Measurements from ENCODE around the gene MRPL51.

Gene MRPL51

DNA sequence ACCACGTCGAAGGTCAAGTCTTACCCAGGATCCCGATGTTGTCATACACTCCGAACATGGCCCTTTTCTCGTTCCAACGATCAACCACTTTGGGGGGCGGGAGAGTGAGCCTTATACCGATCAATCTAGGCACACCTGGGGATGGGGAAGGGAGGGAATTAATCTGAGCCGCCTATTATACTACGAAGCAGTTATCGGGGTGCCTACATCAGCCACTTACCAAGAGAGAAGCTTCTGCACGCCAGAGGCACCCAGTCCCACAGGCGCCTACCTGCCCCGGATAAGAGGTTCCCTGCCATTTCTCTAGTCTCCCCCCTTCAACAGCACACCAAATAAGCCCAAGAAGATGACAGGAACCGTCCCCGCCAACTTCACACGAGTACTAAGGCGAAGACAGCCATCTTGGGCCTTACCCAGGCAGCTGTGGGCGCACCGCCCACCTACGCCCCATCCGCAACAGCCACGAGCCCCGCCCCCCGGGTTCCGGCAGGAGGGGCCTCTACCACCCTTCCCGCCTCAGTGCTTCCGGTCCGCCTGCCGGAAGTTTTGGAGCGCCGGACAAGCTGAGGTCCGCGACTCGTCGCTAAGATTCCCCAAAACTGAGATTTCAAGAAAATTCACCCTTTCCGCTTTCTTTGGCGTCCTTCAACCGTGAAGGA, at the start of gene MRPL51:
Gene MRPL51, minus strand, starts transcription at position 425 of the 659 bp plus-strand sequence. Its CDS starts 126 bp downstream, at position 299.
- peak; percentile 100 for DNase-seq

DNA sequence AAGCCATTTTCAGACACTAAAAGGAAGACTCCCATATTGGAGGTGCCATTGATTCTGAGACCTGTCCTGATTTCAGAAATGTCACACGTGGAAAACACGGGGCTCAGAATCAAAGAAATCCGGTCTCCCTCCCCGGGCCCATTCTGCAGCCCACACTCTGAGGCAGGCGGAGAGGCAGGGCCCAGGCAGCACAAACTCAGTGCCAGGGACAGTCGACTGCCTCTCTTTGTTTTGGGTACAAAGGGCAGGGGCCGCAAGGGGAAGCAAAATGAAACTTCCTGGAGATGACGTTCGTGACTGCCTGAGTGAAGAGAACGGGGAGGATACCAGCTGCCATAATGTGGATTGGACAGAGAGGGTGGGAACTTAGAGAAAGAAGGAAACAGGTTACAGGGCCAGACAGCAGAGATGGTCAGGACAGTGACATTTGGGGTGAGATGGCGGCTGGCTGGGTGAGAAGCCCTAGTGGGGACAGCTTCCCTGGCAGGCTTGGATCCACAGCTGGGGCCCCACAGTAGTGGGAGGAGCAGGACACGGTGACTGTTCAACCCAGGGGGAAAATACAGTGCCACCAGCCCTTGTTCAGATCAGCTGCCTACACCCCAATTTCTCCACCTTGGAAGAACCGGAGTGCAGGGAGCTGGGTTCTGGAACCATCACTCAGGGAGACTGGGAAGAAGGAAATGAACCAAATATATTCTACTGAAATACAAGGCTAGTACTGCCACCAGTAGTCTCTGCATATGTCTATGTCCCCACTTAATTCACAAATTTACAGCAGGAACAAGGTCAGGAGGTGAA, 49.3 kb upstream of the MRPL51 start:
- DNase-seq = no peak

DNA sequence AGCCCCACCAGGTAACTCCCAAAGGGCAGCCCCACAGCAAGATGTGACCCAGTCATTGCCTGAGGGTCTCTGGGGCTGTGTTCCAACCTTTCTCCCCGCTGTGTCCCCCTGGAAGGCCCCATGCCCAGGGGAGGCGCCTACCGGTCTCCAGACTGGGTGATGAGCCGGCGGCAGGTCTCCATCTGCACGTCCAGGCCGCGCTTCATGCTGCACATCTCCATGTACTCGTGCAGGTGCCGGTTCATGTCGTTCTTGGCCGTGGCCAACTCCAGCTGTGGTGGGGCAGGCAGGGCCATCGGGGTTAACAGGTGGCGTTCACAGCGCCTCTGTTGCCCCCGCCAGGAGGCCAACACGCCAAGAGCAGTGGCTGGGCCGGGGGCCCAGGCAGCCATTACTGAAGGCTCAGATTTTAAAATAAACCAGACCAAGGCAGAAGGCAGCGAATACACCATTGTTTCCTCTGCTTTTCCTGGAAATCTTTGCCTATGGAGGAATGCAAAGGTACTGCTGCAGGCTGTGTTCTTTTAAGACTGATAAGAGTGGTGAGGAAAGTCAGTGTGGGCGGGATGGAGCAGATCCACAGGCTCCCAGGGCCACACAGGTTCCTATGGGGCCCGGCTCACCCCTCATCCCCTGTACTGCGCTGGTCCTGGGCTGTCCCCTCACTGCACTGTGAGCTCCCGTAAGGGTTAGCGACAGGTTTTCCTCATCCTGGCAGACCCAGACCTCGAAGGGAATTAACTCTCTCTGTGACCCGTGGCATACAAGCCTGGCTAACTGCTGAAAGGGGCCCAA, 48.5 kb upstream of the MRPL51 start:
- no peak for DNase-seq

DNA sequence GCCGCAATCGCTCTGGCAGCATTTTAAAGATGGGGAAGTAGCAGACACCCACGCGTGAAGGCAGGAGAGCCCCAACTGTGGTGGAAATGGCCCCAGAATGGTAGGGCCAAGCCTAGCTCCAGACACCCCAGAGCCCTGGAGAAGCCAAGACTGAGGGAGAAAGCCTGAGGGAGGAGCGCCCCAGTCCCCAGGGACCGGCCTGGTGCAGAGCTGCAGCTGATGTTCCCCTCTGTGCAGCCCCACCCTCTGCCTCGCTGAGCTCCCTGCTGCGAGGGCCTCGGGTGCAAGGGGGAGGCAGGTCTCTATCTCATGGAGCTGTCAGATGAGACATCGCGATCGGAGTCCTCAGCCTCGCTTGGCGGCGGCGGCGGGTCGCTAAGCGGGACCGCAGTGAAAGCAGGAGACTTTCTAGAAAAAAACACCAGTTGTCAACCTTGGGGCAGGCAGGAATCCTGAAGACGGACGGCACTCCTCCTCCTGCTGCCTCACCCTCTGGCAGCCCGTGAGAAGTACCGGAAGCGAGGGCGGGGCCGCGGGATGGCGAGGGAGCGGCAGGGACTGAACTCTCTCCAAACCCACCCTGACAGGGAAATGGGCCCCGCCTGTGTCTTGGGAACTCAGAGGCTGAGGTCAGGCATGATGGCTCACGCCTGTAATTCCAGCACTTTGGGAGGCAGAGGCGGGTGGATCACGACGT, 47.3 kb upstream of the MRPL51 start:
- peak; percentile 99 for DNase-seq

DNA sequence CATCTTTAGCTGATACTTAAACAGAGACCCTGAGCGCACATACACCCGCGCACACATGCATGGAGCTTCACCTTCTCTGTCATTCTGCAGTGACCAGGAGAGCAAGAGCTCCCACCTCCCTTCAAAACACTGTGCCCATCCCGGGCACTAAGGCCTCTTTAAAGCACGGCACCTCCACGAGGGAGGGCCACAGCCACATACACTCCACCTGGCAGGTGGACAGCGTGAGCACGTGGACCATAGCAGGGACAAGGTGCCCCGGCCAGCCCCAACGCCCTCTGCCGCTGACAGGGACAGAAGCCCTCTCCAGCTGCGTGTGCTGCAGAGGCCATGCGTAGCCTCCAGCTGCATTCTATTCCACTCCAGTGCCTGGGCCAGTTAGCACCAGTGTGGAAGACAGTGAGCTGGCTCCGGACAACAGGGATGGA, 46.7 kb upstream of the MRPL51 start:
- no peak for DNase-seq

DNA sequence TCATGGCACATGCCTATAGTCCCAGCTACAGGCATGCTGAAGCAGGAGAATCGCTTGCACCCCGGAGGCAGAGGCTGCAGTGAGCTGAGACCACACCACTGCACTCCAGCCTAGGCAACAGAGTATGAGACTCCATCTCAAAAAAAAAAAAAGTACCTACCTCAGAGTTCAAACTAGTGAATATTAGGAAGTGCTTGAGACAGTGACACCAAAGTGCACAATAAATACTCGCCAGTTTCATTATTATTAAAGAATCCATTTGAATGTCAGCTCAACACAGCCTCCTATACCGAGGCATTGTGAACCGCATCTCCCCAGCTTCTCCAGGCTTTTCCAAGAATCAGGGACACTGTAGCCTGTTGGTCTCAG, 46.2 kb upstream of the MRPL51 start:
- DNase-seq = no peak

DNA sequence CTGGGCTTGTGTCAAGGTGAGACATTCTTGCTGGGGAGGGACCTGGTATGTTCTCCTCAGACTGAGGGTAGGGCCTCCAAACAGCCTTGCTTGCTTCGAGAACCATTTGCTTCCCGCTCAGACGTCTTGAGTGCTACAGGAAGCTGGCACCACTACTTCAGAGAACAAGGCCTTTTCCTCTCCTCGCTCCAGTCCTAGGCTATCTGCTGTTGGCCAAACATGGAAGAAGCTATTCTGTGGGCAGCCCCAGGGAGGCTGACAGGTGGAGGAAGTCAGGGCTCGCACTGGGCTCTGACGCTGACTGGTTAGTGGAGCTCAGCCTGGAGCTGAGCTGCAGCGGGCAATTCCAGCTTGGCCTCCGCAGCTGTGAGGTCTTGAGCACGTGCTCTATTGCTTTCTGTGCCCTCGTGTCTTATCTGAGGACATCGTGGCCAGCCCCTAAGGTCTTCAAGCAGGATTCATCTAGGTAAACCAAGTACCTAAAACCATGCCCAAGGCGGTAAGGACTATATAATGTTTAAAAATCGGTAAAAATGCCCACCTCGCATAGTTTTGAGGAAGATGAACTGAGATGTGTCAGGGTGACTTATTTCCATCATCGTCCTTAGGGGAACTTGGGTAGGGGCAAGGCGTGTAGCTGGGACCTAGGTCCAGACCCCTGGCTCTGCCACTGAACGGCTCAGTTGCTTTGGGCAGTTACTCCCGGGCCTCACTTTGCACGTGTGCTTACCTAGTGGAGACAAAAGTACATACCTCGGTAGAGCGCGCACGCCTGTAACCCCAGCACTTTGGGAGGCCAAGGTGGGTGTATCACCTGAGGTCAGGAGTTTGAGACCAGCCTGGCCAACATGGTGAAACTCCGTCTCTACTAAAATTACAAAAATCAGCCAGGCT, 45.6 kb upstream of the MRPL51 start:
- no peak for DNase-seq

DNA sequence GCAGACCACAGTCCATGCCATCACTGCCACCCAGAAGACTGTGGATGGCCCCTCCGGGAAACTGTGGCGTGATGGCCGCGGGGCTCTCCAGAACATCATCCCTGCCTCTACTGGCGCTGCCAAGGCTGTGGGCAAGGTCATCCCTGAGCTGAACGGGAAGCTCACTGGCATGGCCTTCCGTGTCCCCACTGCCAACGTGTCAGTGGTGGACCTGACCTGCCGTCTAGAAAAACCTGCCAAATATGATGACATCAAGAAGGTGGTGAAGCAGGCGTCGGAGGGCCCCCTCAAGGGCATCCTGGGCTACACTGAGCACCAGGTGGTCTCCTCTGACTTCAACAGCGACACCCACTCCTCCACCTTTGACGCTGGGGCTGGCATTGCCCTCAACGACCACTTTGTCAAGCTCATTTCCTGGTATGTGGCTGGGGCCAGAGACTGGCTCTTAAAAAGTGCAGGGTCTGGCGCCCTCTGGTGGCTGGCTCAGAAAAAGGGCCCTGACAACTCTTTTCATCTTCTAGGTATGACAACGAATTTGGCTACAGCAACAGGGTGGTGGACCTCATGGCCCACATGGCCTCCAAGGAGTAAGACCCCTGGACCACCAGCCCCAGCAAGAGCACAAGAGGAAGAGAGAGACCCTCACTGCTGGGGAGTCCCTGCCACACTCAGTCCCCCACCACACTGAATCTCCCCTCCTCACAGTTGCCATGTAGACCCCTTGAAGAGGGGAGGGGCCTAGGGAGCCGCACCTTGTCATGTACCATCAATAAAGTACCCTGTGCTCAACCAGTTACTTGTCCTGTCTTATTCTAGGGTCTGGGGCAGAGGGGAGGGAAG, 44.7 kb upstream of the MRPL51 start:
- DNase-seq = peak; percentile 84

DNA sequence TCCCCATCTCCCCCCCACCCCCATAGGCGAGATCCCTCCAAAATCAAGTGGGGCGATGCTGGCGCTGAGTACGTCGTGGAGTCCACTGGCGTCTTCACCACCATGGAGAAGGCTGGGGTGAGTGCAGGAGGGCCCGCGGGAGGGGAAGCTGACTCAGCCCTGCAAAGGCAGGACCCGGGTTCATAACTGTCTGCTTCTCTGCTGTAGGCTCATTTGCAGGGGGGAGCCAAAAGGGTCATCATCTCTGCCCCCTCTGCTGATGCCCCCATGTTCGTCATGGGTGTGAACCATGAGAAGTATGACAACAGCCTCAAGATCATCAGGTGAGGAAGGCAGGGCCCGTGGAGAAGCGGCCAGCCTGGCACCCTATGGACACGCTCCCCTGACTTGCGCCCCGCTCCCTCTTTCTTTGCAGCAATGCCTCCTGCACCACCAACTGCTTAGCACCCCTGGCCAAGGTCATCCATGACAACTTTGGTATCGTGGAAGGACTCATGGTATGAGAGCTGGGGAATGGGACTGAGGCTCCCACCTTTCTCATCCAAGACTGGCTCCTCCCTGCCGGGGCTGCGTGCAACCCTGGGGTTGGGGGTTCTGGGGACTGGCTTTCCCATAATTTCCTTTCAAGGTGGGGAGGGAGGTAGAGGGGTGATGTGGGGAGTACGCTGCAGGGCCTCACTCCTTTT, 44.0 kb upstream of the MRPL51 start:
- DNase-seq = no peak

DNA sequence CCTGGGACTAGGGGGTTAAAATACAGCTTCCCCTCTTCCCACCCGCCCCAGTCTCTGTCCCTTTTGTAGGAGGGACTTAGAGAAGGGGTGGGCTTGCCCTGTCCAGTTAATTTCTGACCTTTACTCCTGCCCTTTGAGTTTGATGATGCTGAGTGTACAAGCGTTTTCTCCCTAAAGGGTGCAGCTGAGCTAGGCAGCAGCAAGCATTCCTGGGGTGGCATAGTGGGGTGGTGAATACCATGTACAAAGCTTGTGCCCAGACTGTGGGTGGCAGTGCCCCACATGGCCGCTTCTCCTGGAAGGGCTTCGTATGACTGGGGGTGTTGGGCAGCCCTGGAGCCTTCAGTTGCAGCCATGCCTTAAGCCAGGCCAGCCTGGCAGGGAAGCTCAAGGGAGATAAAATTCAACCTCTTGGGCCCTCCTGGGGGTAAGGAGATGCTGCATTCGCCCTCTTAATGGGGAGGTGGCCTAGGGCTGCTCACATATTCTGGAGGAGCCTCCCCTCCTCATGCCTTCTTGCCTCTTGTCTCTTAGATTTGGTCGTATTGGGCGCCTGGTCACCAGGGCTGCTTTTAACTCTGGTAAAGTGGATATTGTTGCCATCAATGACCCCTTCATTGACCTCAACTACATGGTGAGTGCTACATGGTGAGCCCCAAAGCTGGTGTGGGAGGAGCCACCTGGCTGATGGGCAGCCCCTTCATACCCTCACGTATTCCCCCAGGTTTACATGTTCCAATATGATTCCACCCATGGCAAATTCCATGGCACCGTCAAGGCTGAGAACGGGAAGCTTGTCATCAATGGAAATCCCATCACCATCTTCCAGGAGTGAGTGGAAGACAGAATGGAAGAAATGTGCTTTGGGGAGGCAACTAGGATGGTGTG, 43.1 kb upstream of the MRPL51 start:
- DNase-seq = no peak

DNA sequence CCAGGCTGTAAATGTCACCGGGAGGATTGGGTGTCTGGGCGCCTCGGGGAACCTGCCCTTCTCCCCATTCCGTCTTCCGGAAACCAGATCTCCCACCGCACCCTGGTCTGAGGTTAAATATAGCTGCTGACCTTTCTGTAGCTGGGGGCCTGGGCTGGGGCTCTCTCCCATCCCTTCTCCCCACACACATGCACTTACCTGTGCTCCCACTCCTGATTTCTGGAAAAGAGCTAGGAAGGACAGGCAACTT, 42.6 kb upstream of the MRPL51 start:
- DNase-seq = no peak

DNA sequence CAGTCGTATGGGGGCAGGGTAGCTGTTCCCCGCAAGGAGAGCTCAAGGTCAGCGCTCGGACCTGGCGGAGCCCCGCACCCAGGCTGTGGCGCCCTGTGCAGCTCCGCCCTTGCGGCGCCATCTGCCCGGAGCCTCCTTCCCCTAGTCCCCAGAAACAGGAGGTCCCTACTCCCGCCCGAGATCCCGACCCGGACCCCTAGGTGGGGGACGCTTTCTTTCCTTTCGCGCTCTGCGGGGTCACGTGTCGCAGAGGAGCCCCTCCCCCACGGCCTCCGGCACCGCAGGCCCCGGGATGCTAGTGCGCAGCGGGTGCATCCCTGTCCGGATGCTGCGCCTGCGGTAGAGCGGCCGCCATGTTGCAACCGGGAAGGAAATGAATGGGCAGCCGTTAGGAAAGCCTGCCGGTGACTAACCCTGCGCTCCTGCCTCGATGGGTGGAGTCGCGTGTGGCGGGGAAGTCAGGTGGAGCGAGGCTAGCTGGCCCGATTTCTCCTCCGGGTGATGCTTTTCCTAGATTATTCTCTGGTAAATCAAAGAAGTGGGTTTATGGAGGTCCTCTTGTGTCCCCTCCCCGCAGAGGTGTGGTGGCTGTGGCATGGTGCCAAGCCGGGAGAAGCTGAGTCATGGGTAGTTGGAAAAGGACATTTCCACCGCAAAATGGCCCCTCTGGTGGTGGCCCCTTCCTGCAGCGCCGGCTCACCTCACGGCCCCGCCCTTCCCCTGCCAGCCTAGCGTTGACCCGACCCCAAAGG, 42.1 kb upstream of the MRPL51 start:
- peak; percentile 99 for DNase-seq

DNA sequence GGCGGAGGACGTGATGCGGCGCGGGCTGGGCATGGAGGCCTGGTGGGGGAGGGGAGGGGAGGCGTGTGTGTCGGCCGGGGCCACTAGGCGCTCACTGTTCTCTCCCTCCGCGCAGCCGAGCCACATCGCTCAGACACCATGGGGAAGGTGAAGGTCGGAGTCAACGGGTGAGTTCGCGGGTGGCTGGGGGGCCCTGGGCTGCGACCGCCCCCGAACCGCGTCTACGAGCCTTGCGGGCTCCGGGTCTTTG, 41.6 kb upstream of the MRPL51 start:
- peak; percentile 94 for DNase-seq

DNA sequence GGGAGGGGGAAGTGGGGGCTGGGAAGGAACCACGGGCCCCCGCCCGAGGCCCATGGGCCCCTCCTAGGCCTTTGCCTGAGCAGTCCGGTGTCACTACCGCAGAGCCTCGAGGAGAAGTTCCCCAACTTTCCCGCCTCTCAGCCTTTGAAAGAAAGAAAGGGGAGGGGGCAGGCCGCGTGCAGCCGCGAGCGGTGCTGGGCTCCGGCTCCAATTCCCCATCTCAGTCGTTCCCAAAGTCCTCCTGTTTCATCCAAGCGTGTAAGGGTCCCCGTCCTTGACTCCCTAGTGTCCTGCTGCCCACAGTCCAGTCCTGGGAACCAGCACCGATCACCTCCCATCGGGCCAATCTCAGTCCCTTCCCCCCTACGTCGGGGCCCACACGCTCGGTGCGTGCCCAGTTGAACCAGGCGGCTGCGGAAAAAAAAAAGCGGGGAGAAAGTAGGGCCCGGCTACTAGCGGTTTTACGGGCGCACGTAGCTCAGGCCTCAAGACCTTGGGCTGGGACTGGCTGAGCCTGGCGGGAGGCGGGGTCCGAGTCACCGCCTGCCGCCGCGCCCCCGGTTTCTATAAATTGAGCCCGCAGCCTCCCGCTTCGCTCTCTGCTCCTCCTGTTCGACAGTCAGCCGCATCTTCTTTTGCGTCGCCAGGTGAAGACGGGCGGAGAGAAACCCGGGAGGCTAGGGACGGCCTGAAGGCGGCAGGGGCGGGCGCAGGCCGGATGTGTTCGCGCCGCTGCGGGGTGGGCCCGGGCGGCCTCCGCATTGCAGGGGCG, 41.0 kb upstream of the MRPL51 start, which contains the start of gene GAPDH:
Gene GAPDH, plus strand, starts transcription at position 595 of the 772 bp plus-strand sequence. CDS start 316 bp downstream, outside the sequence.
- peak; percentile 100 for DNase-seq

DNA sequence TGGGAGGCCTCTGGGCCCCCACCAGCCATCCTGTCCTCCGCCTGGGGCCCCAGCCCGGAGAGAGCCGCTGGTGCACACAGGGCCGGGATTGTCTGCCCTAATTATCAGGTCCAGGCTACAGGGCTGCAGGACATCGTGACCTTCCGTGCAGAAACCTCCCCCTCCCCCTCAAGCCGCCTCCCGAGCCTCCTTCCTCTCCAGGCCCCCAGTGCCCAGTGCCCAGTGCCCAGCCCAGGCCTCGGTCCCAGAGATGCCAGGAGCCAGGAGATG, 40.5 kb upstream of the MRPL51 start:
- DNase-seq = no peak

DNA sequence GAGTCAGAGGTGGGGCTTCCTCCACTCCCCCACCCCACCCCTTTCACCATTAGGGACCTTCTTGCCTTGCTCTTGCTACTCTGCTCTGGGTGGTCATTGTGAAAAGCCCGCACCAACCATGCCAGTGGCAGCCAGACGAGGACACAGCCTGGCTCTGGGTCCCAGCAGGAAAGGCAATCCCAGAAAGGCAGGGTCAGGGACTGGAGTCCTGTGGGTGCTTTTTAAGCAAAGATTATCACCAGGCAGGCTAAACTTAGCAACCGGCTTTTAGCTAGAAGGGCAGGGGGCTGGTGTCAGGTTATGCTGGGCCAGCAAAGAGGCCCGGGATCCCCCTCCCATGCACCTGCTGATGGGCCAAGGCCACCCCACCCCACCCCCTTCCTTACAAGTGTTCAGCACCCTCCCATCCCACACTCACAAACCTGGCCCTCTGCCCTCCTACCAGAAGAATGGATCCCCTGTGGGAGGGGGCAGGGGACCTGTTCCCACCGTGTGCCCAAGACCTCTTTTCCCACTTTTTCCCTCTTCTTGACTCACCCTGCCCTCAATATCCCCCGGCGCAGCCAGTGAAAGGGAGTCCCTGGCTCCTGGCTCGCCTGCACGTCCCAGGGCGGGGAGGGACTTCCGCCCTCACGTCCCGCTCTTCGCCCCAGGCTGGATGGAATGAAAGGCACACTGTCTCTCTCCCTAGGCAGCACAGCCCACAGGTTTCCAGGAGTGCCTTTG, 40.0 kb upstream of the MRPL51 start:
- peak; percentile 97 for DNase-seq

DNA sequence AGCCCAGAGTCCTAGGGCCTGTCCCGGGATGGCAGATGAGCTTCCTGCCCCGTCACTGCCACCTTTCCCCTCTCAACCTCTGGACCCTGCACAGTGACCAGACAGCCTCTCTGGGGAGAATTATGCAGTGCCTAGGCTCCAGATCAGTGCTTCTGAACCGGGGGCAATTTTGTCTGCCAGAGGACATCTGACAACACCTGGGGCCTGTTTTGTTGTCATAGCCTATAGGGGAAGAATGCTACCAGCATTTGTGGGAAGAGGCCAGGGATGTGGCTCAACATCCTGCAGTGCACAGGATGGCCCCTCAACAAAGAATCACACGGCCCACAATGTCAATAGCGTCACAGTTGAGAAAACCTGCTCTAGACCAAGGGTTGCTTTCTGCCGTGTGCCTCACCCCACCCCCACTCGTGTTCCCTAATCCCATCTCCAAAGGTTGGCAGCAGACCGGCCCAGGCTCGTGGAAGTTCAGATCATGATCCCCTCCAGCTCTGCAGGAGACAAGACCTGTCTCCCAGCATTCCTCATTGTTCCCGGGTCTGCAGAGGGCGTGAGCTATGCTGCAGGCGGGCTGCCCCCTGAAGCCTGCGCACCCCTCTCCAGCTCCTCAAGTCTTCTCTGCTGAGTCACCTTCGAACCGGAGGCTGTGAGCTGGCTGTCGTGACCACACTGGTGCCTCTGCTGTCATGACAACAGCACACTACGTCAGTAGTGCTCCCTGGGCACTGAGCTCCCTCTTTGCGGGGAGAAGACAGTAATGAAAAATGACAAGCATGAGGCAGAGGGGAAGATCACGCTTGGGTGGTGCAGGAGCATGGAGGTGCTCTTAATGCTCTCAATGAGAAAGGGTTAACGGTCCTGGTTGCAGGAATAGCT, 39.2 kb upstream of the MRPL51 start:
- peak; percentile 71 for DNase-seq
